ENCODE data around the gene TMPRSS9.

DNA sequence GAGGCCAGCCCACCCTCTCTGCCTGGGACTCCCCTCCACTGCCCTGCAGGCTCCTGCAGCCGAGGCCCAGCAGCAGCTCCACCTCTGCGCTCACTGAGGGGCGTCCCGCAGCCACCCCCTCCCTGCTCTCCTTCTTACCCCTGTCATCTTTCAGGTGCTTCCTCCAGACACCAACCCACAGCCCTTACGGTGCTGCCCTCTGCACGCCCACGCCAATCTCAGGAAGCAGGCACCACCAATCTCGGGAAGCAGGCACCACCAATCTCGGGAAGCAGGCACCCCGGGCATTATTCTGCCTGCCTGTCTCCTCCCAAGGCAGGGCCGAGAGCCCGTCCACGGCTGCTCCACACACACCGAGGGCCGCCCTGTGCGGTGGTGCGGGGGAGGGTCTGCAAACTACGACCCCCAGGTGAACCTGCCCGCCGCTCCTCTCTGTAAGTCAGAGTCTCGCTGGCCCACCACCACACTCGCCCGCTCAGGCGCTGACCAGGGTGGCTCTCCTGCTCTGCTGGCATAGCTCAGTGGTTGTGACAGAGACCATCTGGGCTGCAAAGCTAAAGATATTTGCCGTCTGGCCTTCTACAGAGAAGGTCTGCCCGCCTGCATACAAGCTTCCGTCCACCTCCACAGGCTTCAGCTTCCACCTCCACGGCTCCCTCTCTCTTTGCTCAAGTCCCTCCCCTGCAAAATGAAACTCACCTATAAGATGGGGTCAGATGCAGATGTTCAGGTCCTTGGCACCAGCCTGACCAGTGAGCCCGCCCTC is 34.6 kb upstream of the TMPRSS9 start:
- TF ChIP-seq, protein P1, sequence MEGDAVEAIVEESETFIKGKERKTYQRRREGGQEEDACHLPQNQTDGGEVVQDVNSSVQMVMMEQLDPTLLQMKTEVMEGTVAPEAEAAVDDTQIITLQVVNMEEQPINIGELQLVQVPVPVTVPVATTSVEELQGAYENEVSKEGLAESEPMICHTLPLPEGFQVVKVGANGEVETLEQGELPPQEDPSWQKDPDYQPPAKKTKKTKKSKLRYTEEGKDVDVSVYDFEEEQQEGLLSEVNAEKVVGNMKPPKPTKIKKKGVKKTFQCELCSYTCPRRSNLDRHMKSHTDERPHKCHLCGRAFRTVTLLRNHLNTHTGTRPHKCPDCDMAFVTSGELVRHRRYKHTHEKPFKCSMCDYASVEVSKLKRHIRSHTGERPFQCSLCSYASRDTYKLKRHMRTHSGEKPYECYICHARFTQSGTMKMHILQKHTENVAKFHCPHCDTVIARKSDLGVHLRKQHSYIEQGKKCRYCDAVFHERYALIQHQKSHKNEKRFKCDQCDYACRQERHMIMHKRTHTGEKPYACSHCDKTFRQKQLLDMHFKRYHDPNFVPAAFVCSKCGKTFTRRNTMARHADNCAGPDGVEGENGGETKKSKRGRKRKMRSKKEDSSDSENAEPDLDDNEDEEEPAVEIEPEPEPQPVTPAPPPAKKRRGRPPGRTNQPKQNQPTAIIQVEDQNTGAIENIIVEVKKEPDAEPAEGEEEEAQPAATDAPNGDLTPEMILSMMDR (IDR thresholded peaks at IDR 0.05), result no peak
- TF ChIP-seq EP300 (IDR thresholded peaks at IDR 0.05) (no peak), POLR2A (IDR thresholded peaks at IDR 0.05) (no peak)

All from ovary (tissue), 3 donors.